Right ventricle myocardium inferior (tissue), 1 donor: ENCODE measurements around the gene PLEKHM1. TPM values are rescaled to one million over a fixed set of nuclear protein-coding genes. Genes with fewer than 3 reads are reported as not detected.
"Not testable (repeated sequence)": the region's sequence is repeated elsewhere in the genome, so short reads cannot be mapped to it uniquely, and the experiment has no call there.

Source experiments
- ATAC-seq: fragments of 200-7000 bp; cut with Tn5 transposase; one replicate; pipeline ENCODE4 v1.9.1; 2020; ENCODE audit warnings: mild to moderate bottlenecking, moderate library complexity
- DNase-seq: peaks from one replicate; pipeline ENCODE4 v3.0.0; 2021; ENCODE audit errors: missing footprints
- intact Hi-C: fragments of 100-400 bp; cut with DNase I; formaldehyde crosslinking; loops from one replicate; pipeline ENCODE4 v1.11.0; 2022
- total RNA-seq: library from RNA; stranded (reverse); fragmentation: NEBNext Ultra II Directional; extraction: Animal tissue kit (Norgen Biotek cat#: 25700); gene quantifications from one replicate; pipeline ENCODE4 v1.2.1, GENCODE V29; 2021
- donor health status: DM: no; HTN: yes; CAD: no; lungs with severe emphysema.

PLEKHM1 gene
- total RNA-seq, 1 donor from 2014 or later = 26.9 TPM

GRCh38 chr17:45445901-45446743 lies 44.4 kb downstream of the PLEKHM1 start:
- ATAC-seq = peak; percentile 69
- peak; percentile 75 for DNase-seq
- intact Hi-C loops = not testable (repeated sequence)

GRCh38 chr17:45444856-45445820 lies 45.4 kb downstream of the PLEKHM1 start:
- ATAC-seq, intact Hi-C loops, DNase-seq: not testable (repeated sequence)

- DNase-seq, intact Hi-C loops, ATAC-seq: not testable (repeated sequence)
Measured at GRCh38 chr17:45444301-45444700, 46.2 kb downstream of the PLEKHM1 start.

GRCh38 chr17:45443371-45444260 lies 46.9 kb downstream of the PLEKHM1 start:
- intact Hi-C loops, DNase-seq, ATAC-seq: not testable (repeated sequence)

- intact Hi-C loops = no loop called here
- ATAC-seq (no peak), DNase-seq (no peak)
Measured at GRCh38 chr17:45441526-45442310, 48.8 kb downstream of the PLEKHM1 start.

GRCh38 chr17:45440839-45441515 lies 49.5 kb downstream of the PLEKHM1 start:
- DNase-seq, intact Hi-C loops, ATAC-seq: not testable (repeated sequence)

- no peak for ATAC-seq
- intact Hi-C loops = no loop called here
Measured at GRCh38 chr17:45440161-45440778, 50.3 kb downstream of the PLEKHM1 start.

GRCh38 chr17:45438931-45439610 lies 51.5 kb downstream of the PLEKHM1 start:
- ATAC-seq (no peak), DNase-seq (no peak)
- intact Hi-C loops = no loop called here

More at GRCh38 chr17:45440161-45440778, 50.3 kb downstream of the PLEKHM1 start:
- DNase-seq = no peak

GRCh38 chr17:45437465-45438283 lies 52.8 kb downstream of the PLEKHM1 start:
- intact Hi-C loops = no loop called here
- DNase-seq = no peak
- ATAC-seq = no peak

GRCh38 chr17:45436625-45437464 lies 53.7 kb downstream of the PLEKHM1 start:
- DNase-seq = no peak
- no peak for ATAC-seq
- intact Hi-C loops = no loop called here

- ATAC-seq (no peak), DNase-seq (no peak)
- intact Hi-C loops = no loop called here
Measured at GRCh38 chr17:45436161-45436560, 54.4 kb downstream of the PLEKHM1 start.

GRCh38 chr17:45435481-45435880 lies 55.0 kb downstream of the PLEKHM1 start:
- ATAC-seq = no peak
- DNase-seq = no peak
- intact Hi-C loops = no loop called here

- DNase-seq = peak; percentile 52
- intact Hi-C loops = no loop called here
- no peak for ATAC-seq
Measured at GRCh38 chr17:45433159-45433535, 57.4 kb downstream of the PLEKHM1 start.

- DNase-seq = peak; percentile 90
- peak; percentile 39 for ATAC-seq
- intact Hi-C loops = no loop called here
Measured at GRCh38 chr17:45432405-45433158, 57.9 kb downstream of the PLEKHM1 start, which contains the start of gene ARHGAP27. TSS of gene ARHGAP27 (minus strand) at chr17:45432870. CDS start at chr17:45430279, 2,591 bp downstream.
